ENCODE measurements around the gene TSEN54.

- TF ChIP-seq CTCF (IDR thresholded peaks at IDR 0.05; ENCODE audit: low read depth, low read length, poor library complexity, severe bottlenecking) (no peak), EZH2phosphoT487 (IDR thresholded peaks at IDR 0.05; ENCODE audit: borderline replicate concordance, low read length) (0 out of 2 replicates have a peak, but pooled peaks have one; percentile 74)
Measured at GRCh38 chr17:75514919-75515495, 1.3 kb upstream of the TSEN54 start.
